Measurements from ENCODE around the gene SAMD11. TPM values are rescaled to one million over a fixed set of nuclear protein-coding genes. Genes with fewer than 3 reads are reported as not detected.
A peak's percentile ranks its signal among the peaks of the same experiment; 100 is the strongest.
"Not testable (repeated sequence)": the region's sequence is repeated elsewhere in the genome, so short reads cannot be mapped to it uniquely, and the experiment has no call there.

Gene SAMD11
- total RNA-seq = 4.9 TPM

- DNase-seq (ENCODE audit: low spot score) = peak; percentile 83
- peak; percentile 75 for ATAC-seq
These were observed at the start of gene SAMD11 for GRCh38 chr1:923131-923990. TSS of gene SAMD11 (plus strand) at chr1:923923. CDS start at chr1:924432, 509 bp downstream.

DNA sequence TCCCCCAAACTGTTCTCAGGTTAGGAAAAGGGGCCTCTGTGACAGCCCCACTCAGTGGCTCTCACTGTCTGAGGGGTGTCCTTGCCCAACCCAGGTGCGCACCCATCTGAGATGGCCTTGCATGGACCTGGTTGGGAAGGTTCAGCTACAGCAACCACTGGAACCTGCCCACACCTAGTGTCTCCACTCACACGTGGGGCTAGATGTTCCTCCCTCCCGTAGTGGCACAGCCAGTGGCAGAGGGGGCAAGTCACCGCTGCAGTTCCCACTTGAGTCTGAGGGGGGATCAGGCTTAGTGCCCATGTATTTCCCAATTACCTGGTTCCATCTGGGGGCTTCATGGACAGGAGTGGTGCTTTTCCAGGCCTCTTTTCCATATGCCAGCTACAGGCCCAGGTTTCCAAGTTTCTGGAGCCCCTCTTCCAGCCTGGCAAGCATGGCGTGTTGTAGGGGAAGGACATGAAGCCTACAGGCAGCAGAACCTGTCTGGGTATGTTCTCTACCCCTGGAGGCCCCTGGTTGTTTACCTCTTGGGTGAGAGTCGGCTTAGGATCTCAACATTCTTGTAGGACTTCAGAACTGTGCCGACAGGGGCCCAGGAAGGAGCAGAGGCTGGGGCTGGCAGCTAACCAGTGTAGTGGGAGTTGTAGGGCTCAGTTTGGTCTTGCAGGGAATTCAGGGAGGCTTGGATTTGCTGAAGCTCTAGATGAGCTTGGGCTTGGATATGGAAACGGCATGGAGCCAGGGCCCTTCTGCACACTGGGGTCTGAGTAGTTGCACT lies 47.1 kb upstream of the SAMD11 start:
- DNase-seq (ENCODE audit: low spot score) = not testable (repeated sequence)

DNA sequence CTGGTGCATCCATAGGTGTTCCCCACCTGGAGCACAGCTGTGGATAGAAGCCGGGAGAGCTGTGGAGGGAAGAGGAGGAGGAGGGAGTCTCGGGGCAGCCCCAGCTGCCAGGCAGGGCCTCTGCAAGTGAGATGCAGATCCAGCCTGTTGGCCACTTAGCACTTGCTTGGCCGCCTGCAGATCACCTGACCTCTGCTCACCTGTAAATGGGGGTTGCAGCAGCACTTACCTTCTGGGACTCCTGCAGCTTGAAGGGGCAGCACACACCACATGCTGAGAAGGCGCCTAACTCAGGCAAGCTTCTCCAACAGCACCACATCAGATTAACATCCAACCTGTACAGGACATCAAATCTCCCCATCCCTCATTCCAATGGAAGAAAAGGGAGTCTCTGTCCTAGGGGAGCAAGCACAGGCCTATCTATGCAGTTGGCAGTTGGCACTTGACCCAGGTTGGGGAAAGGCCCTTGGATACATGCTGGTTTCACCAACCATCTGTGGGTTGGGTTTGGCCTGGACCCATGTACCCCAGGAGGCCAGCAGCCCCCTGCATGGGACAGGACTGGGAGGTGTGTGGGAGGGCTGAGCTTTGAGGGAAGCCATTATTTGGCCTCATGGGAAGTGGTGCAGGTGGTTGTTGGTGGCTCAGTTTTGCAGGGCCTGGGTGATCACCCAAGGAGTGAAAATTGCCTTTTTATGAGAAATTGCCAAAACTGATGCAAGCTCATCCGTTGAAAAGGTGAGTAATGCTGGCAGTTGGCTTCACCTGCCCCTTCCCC lies 46.3 kb upstream of the SAMD11 start:
- not testable (repeated sequence) for DNase-seq (ENCODE audit: low spot score); ATAC-seq

More for the DNA sequence above, 47.1 kb upstream of the SAMD11 start:
- ATAC-seq = not testable (repeated sequence)

GRCh38 chr1:880511-880910 lies 43.2 kb upstream of the SAMD11 start:
- not testable (repeated sequence) for DNase-seq (ENCODE audit: low spot score); ATAC-seq

DNA sequence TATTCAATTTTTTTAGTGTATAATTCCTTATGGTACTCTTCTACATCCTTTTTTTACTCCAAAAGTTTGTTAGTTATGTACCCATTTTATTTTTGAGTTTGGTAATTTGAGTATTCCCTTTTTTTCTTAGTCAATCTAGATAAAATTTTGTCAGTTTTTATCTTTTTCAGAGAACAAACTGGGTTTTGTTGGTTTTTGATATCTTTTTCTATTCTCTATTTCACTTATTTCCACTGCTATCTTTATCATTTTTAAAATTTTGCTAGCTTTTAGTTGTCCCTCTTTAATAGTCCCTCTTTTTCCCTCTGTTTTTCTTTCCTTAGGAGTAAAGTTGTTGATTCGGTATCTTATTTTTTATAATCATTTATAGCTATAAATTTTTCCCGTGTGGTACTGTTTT lies 42.8 kb upstream of the SAMD11 start:
- not testable (repeated sequence) for DNase-seq (ENCODE audit: low spot score); ATAC-seq

DNA sequence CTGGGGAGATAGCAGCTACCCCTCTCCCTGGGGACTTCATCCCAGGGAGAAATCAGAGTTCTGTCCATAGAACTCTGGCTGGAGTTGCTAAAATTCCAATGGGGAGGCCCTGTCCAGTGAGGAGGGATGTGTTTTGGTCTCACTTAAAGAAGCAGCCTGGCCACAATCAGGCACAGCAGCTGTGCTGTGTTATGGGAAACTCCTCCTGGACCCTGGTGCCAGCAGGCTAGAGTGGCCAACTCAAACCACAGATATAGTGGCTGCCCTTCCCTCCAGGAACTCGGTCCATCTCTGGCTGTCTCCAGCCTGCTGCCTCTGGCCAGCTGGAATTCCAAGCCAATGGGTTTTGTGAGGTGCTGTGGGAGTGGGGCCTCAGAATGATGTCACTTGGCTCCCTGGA lies 37.4 kb upstream of the SAMD11 start:
- DNase-seq (ENCODE audit: low spot score) (no peak), ATAC-seq (no peak)

DNA sequence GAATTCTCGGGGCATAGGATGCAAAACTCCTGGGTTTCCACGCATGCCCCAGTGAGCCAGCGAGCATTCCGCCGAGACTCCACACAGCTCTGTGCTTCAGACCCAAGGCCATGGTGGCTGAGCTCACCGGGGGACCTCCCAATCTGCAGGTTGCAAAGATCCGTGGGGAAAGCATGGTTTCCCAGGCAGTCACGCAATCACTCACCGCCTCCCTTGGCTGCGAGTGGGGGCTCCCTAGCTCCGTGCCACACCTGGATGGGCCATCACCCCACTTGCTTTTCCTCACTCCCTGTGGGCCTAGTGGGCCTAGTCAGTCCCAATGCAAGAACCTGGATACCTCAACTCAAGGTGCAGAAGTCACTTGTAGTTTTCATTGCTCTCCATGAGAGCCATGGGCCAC lies 37.0 kb upstream of the SAMD11 start:
- DNase-seq (ENCODE audit: low spot score) (no peak), ATAC-seq (no peak)

- DNase-seq (ENCODE audit: low spot score) = no peak
- ATAC-seq = no peak
These were observed 35.4 kb upstream of the SAMD11 start for GRCh38 chr1:888297-888696.

GRCh38 chr1:889774-890173 lies 33.9 kb upstream of the SAMD11 start:
- DNase-seq (ENCODE audit: low spot score); ATAC-seq: not testable (repeated sequence)

- ATAC-seq; DNase-seq (ENCODE audit: low spot score): not testable (repeated sequence)
These were observed 33.5 kb upstream of the SAMD11 start for GRCh38 chr1:890234-890633.

- ATAC-seq (no peak), DNase-seq (ENCODE audit: low spot score) (no peak)
These were observed 33.1 kb upstream of the SAMD11 start for GRCh38 chr1:890661-891060.

DNA sequence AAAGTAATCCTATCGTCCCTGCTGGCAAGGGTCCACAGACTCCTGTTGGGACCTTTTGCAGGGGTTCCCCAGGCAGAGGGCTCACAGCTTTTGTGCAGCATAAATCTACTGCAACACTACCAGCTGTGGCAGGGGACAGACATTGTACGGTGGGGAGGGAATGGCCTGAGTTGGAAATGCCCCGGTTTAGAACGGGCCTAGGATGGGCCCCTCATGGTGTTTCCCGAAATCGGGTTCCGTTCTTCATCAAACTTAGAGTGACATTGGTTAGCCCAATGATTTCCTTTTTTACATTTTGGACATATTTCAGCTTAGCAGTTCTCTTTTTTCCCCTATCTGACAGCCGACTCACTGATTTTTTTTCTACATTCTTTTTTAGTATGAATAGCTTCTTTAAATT lies 26.5 kb upstream of the SAMD11 start:
- ATAC-seq (no peak), DNase-seq (ENCODE audit: low spot score) (no peak)

DNA sequence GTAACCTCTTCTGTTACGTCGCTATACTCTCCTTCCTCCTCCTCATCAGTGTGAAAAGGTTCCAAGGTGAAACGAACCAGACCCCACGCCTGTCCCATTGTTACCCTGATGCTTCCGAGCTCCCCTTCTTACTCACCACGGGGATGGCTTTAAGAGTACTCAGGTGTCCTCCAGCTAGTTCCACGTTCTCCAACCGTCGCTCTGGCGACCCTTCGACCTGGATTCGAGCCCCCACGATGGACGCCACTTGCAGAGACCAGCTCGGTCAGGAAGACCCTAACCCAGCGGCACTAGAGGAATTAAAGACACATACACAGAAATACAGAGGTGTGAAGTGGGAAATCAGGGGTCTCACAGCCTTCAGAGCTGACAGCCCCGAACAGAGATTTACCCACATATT lies 25.8 kb upstream of the SAMD11 start:
- not testable (repeated sequence) for ATAC-seq; DNase-seq (ENCODE audit: low spot score)

- ATAC-seq = no peak
These were observed 23.9 kb upstream of the SAMD11 start for GRCh38 chr1:899636-900317.

GRCh38 chr1:901108-901859 lies 22.4 kb upstream of the SAMD11 start:
- ATAC-seq = no peak
- DNase-seq (ENCODE audit: low spot score) = no peak

More at GRCh38 chr1:899636-900317, 23.9 kb upstream of the SAMD11 start:
- DNase-seq (ENCODE audit: low spot score) = no peak

DNA sequence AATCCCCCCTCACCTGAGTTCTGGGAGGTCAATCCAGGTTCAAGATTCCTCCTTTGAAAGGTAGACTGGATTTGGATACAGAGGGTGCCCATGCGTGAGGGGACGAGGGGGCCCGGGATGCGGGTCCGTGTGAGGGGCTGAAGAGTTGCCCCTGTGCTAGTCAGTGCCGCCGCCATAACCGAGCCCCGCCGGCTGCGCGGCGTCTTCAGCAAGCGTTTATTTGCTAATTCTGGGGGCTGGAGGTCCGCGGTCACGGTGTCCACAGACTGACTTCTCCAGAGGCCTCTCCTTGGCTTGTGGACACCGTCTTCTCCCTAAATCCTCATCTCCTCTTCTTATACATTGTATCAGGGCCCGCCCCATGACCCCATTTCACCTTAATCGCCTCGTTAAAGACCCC lies 20.9 kb upstream of the SAMD11 start:
- ATAC-seq (no peak), DNase-seq (ENCODE audit: low spot score) (no peak)

- DNase-seq (ENCODE audit: low spot score) = no peak
These were observed 20.4 kb upstream of the SAMD11 start for GRCh38 chr1:903305-903704.

DNA sequence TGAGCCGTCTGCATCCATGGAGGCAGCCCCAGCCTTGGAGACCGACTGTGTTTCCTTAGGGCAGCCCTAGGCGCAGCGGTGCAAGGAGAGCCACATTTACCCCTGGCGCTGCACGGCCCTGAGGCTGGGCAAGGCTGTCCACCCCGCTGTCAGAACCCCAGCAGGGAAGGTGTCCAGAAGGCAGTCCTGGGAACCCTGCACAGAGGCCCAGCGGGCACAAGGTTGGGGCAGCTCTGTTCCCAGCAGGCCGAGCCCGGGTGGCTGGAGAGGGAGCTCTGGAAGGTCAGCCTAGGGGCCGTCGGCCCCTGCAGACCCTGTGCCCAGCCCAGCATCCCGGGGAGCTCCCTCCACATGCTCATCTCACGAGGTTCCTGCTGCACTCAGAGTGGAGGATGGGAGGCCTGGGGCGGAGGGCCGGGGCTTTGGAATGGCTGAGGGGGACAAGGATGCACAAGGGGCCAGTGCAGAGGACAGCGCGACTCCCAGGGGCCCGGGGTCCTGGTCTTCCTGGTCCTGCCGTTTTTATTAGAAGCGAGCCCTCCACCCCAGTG lies 19.9 kb upstream of the SAMD11 start:
- peak; percentile 46 for DNase-seq (ENCODE audit: low spot score)

More at GRCh38 chr1:903305-903704, 20.4 kb upstream of the SAMD11 start:
- no peak for ATAC-seq

GRCh38 chr1:904310-904950 lies 19.3 kb upstream of the SAMD11 start:
- peak; percentile 93 for ATAC-seq
- peak; percentile 76 for DNase-seq (ENCODE audit: low spot score)

More for the DNA sequence above, 19.9 kb upstream of the SAMD11 start:
- no peak for ATAC-seq

All from left lobe of liver (tissue), 2 donors.